GM19239 (cell line): ENCODE results near the gene AMPH.

ENCODE experiments used
- DNase-seq: peaks from one replicate; pipeline ENCODE4 v3.0.0; 2011; ENCODE audit warnings: low spot score; ENCODE audit not compliant: insufficient read length
- FAIRE-seq: peaks from 2 replicates; lab custom pipeline; 2011; peaks lifted over from hg19 to GRCh38; lab: Jason Lieb, UNC

Gene AMPH

GRCh38 chr7:38335128-38335491 is 296.1 kb downstream of the AMPH start:
- DNase-seq (no peak), FAIRE-seq (no peak)

GRCh38 chr7:38334163-38334562 is 297.0 kb downstream of the AMPH start:
- FAIRE-seq (no peak), DNase-seq (no peak)
